NCI-H2227 (cell line): ENCODE results near the gene SIGLEC1.

ENCODE experiments used
- DNase-seq: peaks from one replicate; lab custom pipeline; 2025; ENCODE audit not compliant: unreplicated experiment; lab: John Stamatoyannopoulos, UW

SIGLEC1 gene

DNA sequence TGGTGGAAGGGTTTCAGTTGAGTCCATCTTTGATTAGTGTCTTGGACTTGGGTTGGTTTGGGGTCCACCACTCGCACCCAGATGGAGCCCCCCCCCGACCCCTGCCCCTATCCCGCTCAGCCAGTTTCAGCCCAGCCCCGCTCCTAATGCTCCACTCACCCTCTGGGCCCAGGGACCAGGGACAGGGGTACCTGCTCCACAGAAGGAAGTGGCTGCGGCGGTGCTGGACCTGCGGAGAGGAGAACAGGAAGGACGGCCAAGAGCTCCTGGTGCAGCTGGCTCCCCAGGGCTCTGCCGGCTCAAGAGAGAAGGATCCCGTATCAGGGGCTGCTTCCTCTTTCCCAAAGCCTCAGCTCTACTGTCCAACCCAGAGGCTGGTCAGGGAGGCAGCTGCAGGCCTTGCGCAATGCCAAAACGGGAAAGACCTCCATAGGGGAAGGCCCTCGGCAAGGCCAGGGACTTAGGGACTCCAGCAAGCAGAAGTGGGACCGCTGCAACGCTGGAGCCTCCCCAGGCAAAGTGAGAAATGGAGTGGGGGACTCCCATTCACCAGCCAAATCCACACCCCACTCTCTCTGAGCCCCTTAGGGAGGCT lies at the start of gene SIGLEC1:
SIGLEC1 (minus strand) TSS at position 322 of the 595 bp plus-strand sequence. CDS start 5,472 bp downstream, outside the sequence.
- DNase-seq: no peak

DNA sequence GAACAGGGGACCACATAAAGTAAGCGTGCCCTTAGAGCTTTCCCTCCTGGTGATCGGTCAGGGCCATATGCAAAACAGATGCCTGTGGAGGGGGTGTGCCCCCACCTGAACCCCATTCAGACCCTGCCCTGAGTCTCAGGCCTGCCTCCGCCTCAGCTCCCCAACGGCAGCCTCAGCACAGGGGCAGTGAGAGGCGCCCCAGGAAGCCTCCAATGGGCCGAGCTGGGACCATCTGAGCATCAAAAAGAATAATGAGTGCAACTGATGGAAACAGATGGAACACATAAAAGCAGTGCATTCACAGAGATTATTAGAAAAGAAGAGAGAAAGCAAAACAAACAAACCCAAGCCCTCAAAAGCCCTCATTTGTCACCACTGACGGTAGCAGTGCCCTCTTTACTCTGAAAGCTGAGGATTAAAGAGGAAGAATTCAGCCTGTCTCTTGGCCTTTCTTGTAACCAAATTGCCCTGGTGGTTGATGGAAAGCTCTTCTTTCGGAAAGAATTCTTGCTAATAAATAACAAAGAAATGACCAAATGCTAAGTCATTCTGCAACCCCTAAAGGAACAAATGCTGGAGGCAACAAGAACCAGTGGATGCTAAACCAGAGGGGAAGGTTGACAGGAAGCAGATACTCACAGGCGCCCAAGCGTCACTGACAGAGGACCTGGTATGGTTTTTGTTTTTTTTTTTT lies 48.4 kb upstream of the SIGLEC1 start:
- DNase-seq: peak; percentile 59

DNA sequence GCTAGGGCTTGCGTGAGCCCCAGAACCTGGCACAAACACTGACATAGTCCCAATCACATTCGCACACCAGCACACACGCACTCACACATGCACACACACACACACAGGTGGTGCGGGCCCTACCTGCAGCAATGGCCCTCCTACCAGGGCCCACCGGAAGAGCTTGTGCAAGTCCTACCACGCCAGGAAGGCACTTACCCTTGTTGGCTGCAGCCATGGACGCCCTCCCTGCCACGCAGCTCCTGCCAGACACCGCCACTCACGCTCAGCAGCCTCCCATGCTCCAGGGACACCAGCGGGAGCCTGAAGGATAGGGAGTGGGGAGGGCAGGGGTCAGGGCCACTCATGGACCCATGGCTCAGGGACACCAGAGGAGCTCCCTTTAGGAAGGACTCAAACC lies 47.5 kb upstream of the SIGLEC1 start:
- no peak for DNase-seq

DNA sequence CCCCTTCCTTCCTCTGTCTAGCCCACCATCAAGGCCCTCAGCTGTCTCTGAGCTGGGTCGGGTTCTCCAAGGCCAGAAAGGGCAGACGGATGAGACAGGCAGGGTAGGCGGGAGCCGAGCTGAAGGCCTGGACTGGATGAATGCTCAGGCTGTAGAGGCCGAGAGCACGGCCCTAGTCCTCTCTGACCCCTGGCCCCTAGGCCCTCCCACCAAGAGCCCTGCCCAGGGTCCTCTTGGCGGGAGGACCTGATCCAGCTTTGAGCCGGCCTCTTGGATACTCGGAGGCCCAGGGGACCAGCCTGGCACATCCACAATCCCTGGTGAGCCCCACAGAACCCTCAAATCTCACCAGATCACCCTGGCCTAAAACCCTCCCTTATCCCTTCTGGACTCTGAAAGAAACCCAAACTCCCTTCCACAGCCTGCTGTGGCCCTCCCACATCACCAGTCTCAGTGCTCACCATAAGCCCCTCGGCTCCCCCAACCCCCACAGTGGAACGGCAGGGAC lies 47.0 kb upstream of the SIGLEC1 start:
- no peak for DNase-seq

DNA sequence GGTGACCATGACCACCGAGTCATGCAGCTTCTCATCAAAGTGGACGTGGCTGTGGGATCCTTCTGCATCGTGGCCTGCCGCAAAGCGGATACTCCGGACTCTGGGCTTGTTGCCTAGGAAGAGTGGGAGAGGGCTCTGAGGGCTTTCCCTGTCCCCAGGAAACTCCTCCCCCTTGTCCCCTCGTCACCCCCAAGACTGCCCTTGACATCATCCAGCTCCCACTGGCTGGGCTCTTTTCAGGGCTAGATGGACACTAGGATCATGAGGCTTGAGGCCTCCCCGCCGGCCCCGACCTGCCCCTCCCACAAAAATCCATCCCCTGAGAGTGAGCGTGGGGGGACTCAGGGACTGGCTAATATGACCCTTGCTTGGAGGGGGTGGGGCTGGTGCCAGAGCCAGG lies 46.2 kb upstream of the SIGLEC1 start:
- DNase-seq: no peak

DNA sequence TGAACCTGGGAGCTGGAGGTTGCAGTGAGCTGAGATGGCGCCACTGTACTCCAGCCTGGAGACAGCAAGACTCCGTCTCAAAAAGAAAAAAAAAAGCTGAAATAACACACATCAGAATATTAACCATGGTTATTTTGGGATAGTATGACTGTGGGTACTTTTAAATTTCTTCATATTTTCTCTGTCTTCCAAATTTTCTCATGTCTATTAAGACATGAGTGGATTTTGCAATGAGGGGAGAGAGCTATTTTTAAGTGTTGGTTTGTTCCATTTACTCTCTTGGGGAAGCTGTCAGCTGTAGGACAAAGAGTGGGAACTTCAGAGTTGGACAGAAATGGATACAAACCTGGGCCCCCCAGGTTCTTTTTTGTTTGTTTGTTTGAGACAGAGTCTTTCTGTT lies 44.9 kb upstream of the SIGLEC1 start:
- no peak for DNase-seq

DNA sequence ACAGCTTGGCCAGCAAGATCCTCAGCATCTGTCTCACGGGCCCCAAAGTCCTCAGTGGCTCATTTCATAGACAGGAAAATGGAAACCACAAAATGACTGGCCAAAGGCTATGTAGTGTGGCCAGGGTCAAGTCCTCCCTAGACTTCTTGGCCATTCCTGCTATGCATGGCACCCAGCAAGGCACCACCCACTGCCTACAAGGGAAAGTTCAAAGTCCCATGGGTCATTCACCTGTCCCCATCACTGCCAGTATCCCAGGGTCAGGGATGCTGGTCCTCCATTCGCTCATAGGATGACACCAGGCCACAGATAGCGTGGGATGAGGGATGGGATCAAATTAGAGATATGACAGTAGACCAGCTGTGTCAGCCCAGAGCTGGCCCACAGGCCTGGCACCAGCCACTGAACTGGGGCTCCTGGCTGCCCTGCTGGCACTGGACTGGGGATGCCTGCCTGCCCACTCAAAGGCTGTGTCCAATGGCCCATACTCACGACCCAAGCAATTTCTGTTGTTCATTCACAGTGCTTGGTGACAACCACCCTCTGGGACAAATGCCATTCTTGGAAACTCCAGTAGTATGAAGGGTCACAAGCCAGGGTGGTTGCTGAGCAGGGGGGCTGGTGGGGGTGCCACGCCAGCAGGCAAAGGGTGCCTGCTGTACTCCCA lies 43.5 kb upstream of the SIGLEC1 start:
- no peak for DNase-seq

DNA sequence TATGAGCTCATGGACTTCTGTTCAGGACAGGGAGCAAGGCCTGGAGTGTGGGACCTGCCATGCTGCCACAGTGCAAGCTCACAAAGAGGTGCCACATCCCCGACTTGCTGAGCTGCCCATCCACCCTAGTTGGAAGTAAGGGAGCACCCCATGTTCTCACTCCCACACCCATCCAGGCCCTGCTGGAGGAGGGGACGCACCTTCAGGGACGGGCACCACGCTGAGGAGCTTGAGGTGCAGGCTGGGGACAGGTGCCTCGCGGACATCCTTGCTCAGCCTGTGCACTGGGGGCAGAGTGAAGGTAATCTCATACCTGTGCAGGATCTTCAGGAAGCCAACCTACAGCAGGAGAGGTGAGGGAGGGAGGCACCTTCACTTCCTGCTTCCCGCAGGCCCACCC lies 42.9 kb upstream of the SIGLEC1 start:
- DNase-seq: no peak

DNA sequence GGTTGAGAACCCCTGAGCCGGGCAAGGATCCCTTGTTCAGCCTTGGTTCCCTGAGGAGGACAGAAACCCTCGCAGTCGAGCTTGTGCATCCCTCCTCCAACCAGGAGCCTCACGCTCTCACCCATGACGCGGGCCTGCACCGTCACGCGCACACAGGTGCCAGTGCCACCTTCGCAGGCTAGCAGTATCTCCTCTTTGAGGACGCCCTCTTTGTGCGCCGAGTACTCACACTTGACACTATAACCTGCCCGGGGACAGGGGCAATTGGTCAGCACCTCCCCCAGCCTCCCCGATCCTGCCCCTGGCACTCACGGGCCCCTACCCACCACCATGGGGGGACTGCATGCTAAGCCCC lies 41.9 kb upstream of the SIGLEC1 start:
- DNase-seq: no peak

DNA sequence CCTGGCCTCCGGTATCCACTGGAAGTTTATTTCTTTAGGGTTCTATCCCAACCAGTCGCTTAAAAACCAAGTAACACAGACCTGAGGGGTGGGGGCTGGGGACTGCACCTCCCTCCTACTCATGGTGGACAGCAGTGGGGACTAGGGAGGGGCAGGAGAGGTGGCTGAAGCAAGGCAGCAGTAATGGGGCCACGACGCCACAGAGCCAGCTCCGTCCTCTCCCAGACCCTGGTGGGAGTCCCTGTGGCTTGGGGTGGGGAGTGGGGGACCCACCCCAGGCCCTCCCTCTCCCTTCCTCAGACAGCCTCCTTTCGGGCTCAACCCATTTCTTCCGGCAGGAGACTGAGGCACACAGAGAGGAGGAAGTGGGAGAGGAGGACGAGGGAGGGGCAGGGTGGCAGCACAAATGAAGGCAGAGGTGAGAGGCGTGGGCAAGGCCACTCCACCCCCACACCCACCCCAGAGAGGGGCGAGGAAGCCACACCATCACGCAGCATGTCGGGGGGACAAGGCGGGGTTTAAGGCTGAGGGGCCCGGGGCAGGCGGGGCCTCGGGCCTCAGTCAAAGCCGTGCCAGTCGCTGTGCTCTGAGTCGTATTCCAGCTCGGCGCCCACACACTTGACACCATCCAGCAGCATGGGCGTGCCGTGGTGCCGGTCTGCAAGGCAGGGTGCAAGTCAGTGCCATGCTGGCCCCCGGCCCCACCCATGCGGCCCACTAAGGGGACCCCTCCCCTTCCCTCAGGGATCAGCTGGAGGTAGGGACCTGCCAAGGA lies 41.3 kb upstream of the SIGLEC1 start:
- no peak for DNase-seq

DNA sequence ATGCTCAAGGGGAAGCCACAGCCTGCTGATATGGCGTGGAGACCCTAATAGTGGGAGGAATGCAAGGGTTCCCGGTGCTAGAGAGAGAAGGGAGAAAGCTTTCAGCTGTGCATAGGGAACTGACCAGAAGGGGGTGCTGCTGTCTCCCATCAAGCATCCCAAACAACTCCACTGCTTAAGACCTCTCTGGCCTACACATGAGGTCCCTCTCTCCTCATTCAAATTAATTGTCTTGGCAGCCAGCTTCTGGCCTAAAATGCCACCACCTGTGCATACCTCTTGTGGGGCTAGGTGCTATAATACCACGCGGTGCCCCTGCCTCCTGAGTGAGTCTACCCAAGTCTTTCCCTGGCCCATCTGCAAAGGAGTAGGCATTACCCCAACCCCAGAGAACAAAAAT lies 40.7 kb upstream of the SIGLEC1 start:
- peak; percentile 13 for DNase-seq

DNA sequence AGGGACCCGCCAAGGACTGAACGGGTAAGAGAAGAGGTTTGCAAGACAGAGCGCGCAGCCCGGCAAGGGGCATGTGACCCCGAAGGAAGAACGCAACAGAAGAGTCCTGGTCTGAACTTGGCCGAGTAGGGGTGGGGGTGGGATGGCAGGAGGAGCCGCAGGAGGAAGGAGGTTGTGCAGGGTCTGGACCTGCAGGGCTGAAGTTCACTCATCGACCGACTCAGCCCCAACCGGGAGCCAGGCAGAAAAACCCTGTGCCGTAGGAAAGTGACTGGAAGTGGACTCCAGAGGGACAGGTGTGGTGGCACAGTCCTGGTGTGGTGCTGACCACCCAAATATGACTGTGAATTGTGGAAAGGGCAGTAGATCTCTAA lies 40.0 kb upstream of the SIGLEC1 start:
- no peak for DNase-seq

DNA sequence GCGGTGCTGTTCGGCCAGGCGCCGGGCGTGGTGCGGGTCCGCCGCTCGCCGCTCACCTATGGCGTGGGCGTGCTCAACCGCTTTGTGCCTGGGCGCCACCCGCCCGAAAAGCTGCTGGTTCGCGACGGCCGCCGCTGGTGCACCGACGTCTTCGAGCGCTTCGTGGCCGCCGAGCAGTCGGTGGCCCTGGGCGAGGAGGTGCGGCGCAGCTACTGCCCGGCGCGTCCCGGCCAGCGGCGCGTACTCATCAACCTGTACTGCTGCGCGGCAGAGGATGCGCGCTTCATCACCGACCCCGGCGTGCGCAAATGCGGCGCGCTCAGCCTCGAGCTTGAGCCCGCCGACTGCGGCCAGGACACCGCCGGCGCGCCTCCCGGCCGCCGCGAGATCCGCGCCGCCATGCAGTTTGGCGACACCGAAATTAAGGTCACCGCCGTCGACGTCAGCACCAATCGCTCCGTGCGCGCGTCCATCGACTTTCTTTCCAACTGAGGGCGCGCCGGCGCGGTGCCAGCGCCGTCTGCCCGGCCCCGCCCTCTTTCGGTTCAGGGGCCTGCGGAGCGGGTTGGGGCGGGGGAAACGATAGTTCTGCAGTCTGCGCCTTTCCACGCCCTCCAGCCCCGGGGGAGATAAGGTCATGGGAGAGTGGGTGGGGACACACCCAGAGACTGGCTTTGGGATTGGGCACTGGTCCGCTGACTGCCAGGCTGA lies 39.4 kb upstream of the SIGLEC1 start:
- DNase-seq: no peak

DNA sequence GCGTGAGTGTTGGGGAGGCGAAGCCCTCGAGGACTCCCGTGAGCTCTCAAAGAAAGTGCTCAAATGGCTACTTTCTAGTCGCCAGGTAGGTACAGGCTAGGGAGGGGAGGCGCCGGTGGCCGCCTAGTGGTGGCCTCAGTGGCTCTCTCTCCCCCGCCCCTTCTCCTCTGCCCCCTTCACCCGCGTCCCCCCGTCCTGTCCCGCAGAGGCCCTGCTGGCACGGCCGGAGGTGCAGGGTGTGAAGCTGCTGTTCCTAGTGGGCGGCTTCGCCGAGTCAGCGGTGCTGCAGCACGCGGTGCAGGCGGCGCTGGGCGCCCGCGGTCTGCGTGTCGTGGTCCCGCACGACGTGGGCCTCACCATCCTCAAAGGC lies 38.9 kb upstream of the SIGLEC1 start:
- no peak for DNase-seq

DNA sequence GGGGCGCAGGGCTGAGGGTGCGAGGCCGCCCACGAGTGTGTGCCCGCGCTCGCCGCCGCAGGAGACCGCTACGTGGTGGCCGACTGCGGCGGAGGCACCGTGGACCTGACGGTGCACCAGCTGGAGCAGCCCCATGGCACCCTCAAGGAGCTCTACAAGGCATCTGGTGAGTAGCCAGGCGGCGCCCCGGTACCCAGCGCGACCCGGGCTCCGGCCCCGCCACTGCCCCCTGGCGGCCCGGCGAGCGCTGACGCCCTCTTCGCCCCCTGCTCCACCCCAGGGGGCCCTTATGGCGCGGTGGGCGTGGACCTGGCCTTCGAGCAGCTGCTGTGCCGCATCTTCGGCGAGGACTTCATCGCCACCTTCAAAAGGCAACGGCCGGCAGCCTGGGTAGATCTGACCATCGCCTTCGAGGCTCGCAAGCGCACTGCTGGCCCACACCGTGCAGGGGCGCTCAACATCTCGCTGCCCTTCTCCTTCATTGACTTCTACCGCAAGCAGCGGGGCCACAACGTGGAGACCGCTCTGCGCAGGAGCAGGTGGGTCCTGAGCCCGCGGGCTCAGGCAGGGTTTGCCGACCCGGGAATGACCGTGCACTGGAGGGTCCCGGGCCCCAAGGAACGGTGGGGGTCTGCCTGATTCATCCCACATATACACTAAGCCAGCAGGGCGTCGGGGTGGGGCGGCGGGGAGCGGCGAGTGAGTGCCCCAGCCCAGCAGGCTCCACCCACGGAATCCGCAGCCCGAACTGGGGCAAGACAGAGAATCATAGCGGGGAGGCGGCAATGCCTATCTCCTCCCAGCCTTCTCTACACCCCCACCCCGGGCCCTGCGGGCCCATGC lies 37.5 kb upstream of the SIGLEC1 start:
- DNase-seq: no peak

DNA sequence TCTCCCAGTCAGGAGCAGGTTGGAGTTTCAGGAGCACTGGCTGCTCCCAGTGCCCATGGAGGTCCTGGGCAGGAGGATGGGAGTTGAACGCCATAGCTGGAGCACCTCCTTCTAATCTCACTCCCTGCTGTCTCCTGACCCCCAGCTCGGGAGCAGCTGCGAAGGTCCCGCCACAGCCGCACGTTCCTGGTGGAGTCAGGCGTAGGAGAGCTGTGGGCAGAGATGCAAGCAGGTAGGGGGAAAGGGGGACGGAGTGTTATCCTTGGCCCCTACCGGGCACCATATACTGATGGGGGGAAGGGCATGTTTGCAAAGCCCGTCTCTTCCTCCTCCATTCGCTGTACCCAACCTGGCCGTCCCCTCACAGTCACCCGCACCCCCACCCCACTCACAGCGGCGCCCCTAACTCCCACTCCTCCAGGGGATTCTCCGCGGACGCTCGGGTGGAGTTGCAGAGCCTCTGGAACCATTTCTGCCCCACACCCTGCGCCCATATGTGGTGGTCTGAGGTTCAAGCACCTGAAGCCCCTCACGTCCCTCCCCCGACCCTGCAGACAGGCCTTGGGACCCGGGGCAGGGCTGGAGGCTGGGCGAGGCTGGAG lies 36.8 kb upstream of the SIGLEC1 start:
- DNase-seq: no peak

DNA sequence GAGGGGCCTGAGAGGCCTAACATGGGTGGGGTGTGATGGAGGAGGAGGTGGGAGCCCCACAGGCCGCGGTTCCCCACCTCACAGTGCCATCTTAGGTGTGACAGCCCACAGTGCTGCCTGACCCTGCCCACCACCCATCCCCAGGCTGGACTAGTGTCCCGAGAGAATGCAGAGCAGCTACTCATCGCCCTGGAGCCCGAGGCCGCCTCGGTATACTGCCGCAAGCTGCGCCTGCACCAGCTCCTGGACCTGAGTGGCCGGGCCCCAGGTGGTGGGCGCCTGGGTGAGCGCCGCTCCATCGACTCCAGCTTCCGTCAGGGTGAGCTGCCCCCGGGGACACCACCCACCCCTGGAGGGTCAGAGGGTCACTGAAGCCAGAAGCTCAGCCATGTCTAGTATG lies 35.7 kb upstream of the SIGLEC1 start:
- no peak for DNase-seq

DNA sequence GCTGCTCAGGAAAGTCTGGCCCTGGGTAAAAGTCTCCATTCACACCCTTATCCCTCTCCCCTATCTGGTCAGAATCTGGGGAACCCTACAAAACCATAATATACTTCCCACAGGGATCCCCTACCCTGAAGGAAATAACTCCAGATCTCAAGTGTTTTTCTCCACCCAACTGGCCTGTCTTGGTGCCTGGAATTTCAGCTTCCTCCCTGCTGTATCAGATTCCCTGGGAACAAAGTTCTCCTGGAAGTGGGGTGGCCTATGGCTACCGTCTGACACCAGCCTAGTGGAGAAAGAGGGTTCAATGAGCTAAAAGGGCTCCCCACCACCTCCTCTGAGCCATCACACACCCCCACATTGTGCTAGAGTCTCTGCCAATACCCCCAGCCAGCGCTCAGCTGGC lies 35.1 kb upstream of the SIGLEC1 start:
- no peak for DNase-seq

DNA sequence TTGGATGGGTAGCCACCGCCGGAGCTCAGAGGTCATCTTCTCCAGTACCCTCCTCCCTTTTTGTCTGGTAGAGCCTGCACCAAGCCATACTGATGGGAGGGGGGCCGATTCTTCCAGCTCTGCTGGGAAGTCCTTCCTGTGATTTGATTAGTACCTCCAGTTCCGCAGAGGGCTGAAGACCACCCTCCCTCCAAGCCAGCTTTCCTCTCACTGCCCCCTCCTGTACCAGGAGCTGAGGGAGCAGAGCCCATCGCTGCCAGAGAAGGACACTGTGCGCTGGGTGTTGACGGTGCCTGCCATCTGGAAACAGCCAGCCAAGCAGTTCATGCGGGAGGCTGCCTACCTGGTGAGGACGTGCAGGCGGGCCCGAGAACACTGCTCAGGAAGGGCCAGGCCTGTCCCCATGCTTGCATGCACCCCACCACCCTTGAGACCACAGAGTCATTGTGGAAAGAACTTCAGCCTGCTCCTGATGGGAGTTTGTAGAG lies 33.3 kb upstream of the SIGLEC1 start:
- DNase-seq: no peak
